WTC11 (cell line): ENCODE results near the gene GABRG2. TPM values are rescaled to one million over a fixed set of nuclear protein-coding genes. Genes with fewer than 3 reads are reported as not detected.
A peak's percentile ranks its signal among the peaks of the same experiment; 100 is the strongest.

Experiments used
- ATAC-seq: fragments of 200-7000 bp; cut with Tn5 transposase; 2 replicates; pipeline ENCODE4 v1.10.0; 2021; ENCODE audit warnings: mild to moderate bottlenecking, moderate library complexity
- CTCF ChIA-PET: fragments of 300-600 bp; sonication (Branson Sonifier 250); formaldehyde crosslinking; loops from one replicate; lab custom pipeline; 2021; ENCODE audit warnings: antibody characterized with exemption; lab: Charles Lee
- POLR2A ChIA-PET: fragments of 350-600 bp; sonication (Branson Sonifier 250); formaldehyde crosslinking; loops from one replicate; lab custom pipeline; 2021; ENCODE audit warnings: antibody characterized with exemption; lab: Charles Lee
- DNase-seq: peaks from one replicate; pipeline ENCODE4 v3.0.0; 2021; ENCODE audit warnings: low spot score
- H3K27ac Mint-ChIP-seq: 2 replicates; pipeline ENCODE4 v1.8.0; 2021; ENCODE audit warnings: mixed read lengths
- H3K27me3 Mint-ChIP-seq: 2 replicates; pipeline ENCODE4 v1.8.0; 2021; ENCODE audit warnings: low read depth, mild to moderate bottlenecking, moderate library complexity, mixed read lengths
- H3K36me3 Mint-ChIP-seq: 2 replicates; pipeline ENCODE4 v1.8.0; 2021; ENCODE audit warnings: mixed read lengths
- H3K4me1 Mint-ChIP-seq: 2 replicates; pipeline ENCODE4 v1.8.0; 2022; ENCODE audit warnings: mixed read lengths
- H3K4me3 Mint-ChIP-seq: 2 replicates; pipeline ENCODE4 v1.8.0; 2021; ENCODE audit warnings: mild to moderate bottlenecking, moderate library complexity, mixed read lengths
- H3K9me3 Mint-ChIP-seq: 2 replicates; pipeline ENCODE4 v1.8.0; 2021; ENCODE audit warnings: mixed read lengths
- AR ChIP-seq: fragments of 250-450 bp; sonication (Bioruptor Pico); IDR thresholded peaks from 2 replicates; pipeline ENCODE4 v1.9.0; 2021; ENCODE audit warnings: mild to moderate bottlenecking
- CREM ChIP-seq: sonication (generic); formaldehyde crosslinking; IDR thresholded peaks from 2 replicates; pipeline ENCODE4 v1.8.1; 2022; ENCODE audit warnings: mild to moderate bottlenecking, missing genetic modification reagents, moderate library complexity
- E2F4 ChIP-seq: sonication (generic); formaldehyde crosslinking; IDR thresholded peaks from 2 replicates; pipeline ENCODE4 v1.8.1; 2022; ENCODE audit warnings: low read depth, mild to moderate bottlenecking, moderate library complexity, missing genetic modification reagents, borderline replicate concordance
- E2F5 ChIP-seq: sonication (generic); formaldehyde crosslinking; IDR thresholded peaks from 2 replicates; pipeline ENCODE4 v1.8.1; 2022; ENCODE audit warnings: mild to moderate bottlenecking, moderate library complexity, missing genetic modification reagents
- ESRRA ChIP-seq: sonication (generic); formaldehyde crosslinking; IDR thresholded peaks from 2 replicates; pipeline ENCODE4 v1.8.1; 2022; ENCODE audit warnings: mild to moderate bottlenecking, missing genetic modification reagents, borderline replicate concordance
- ETV6 ChIP-seq: sonication (generic); formaldehyde crosslinking; IDR thresholded peaks from 2 replicates; pipeline ENCODE4 v1.8.1; 2022; ENCODE audit warnings: mild to moderate bottlenecking, missing genetic modification reagents
- FOXJ3 ChIP-seq: sonication (generic); formaldehyde crosslinking; IDR thresholded peaks from 2 replicates; pipeline ENCODE4 v1.9.0; 2021; ENCODE audit warnings: missing genetic modification reagents, mild to moderate bottlenecking, borderline replicate concordance
- GABPB1 ChIP-seq: sonication (generic); formaldehyde crosslinking; IDR thresholded peaks from 2 replicates; pipeline ENCODE4 v1.8.1; 2023; ENCODE audit warnings: mild to moderate bottlenecking, missing genetic modification reagents
- IRF1 ChIP-seq: sonication (generic); formaldehyde crosslinking; IDR thresholded peaks from 2 replicates; pipeline ENCODE4 v1.8.0; 2023; ENCODE audit warnings: missing genetic modification reagents
- MXD4 ChIP-seq: fragments of 250-450 bp; sonication (Bioruptor Pico); IDR thresholded peaks from 2 replicates; pipeline ENCODE4 v1.8.0; 2021; ENCODE audit warnings: mild to moderate bottlenecking, moderate library complexity, borderline replicate concordance
- NFATC4 ChIP-seq: fragments of 250-450 bp; sonication (Bioruptor Pico); IDR thresholded peaks from 2 replicates; pipeline ENCODE4 v1.9.0; 2021; ENCODE audit warnings: mild to moderate bottlenecking
- NR1H2 ChIP-seq: sonication (generic); formaldehyde crosslinking; IDR thresholded peaks from 2 replicates; pipeline ENCODE4 v1.9.0; 2021; ENCODE audit warnings: mild to moderate bottlenecking, moderate library complexity, missing genetic modification reagents
- SMAD3 ChIP-seq: sonication (generic); formaldehyde crosslinking; IDR thresholded peaks from 2 replicates; pipeline ENCODE4 v1.8.0; 2022; ENCODE audit warnings: missing genetic modification reagents, mild to moderate bottlenecking, borderline replicate concordance
- SP1 ChIP-seq: sonication (generic); formaldehyde crosslinking; conservative IDR thresholded peaks from 2 replicates; pipeline ENCODE4 v1.8.1; 2022; ENCODE audit warnings: missing genetic modification reagents
- TEAD1 ChIP-seq: sonication (generic); formaldehyde crosslinking; IDR thresholded peaks from 2 replicates; pipeline ENCODE4 v1.8.0; 2022; ENCODE audit warnings: mild to moderate bottlenecking, missing genetic modification reagents
- ZNF317 ChIP-seq: sonication (generic); formaldehyde crosslinking; IDR thresholded peaks from 2 replicates; pipeline ENCODE4 v1.8.1; 2023; ENCODE audit warnings: low read depth, mild to moderate bottlenecking, moderate library complexity, missing genetic modification reagents, borderline replicate concordance
- ZNF396 ChIP-seq: fragments of 250-450 bp; sonication (Bioruptor Pico); IDR thresholded peaks from 2 replicates; pipeline ENCODE4 v1.8.0; 2021; ENCODE audit warnings: mild to moderate bottlenecking, moderate library complexity, borderline replicate concordance
- ZNF423 ChIP-seq: fragments of 250-450 bp; sonication (Bioruptor Pico); IDR thresholded peaks from 2 replicates; pipeline ENCODE4 v2.1.2; 2022; ENCODE audit warnings: mild to moderate bottlenecking, moderate library complexity
- ZNF671 ChIP-seq: fragments of 250-450 bp; sonication (Bioruptor Pico); IDR thresholded peaks from 2 replicates; pipeline ENCODE4 v1.8.0; 2021; ENCODE audit warnings: mild to moderate bottlenecking
- total RNA-seq: library from RNA; stranded (reverse); gene quantifications from 3 replicates; pipeline ENCODE4 v1.2.3, GENCODE V29; 2021
- TF ChIP-seq, protein P1 (sequence below): fragments of 250-450 bp; sonication (Bioruptor Pico); IDR thresholded peaks from 2 replicates; pipeline ENCODE4 v2.1.2; 2022; ENCODE audit warnings: mild to moderate bottlenecking, moderate library complexity
- TF ChIP-seq, protein P2 (sequence below): sonication (generic); formaldehyde crosslinking; conservative IDR thresholded peaks from 2 replicates; pipeline ENCODE4 v1.8.1; 2022; ENCODE audit warnings: mild to moderate bottlenecking, missing genetic modification reagents
- TF ChIP-seq, protein P3 (sequence below): fragments of 250-450 bp; sonication (Bioruptor Pico); IDR thresholded peaks from 2 replicates; pipeline ENCODE4 v1.8.0; 2021; ENCODE audit warnings: mild to moderate bottlenecking

GABRG2 gene
- total RNA-seq, 1 experiment from 2014 or later: 4.0 TPM

- ATAC-seq (peak; percentile 98), DNase-seq (peak; percentile 32)
- Mint-ChIP-seq H3K9me3 (peaks cover 4% of the 10 kb centered on the region; the same call in 1 of the 2 replicates), H3K4me1 (peaks cover 50% of the 10 kb centered on the region), H3K4me3 (no peak overlapping the region), H3K27ac (peak overlapping the region; percentile 76), H3K36me3 (no peaks in the 10 kb centered on the region), H3K27me3 (no peaks in the 10 kb centered on the region)
- 0 out of 2 replicates have a peak, but pooled peaks have one; percentile 22 for TF ChIP-seq CREM (CRISPR knock-in tag)
- no peak for TF ChIP-seq IRF1 (CRISPR knock-in tag)
- peak; percentile 55; the same call in 1 of the 2 replicates for TF ChIP-seq ETV6 (CRISPR knock-in tag)
- TF ChIP-seq TEAD1 (CRISPR knock-in tag): peak; percentile 46; the same call in 1 of the 2 replicates
- TF ChIP-seq, protein P1, sequence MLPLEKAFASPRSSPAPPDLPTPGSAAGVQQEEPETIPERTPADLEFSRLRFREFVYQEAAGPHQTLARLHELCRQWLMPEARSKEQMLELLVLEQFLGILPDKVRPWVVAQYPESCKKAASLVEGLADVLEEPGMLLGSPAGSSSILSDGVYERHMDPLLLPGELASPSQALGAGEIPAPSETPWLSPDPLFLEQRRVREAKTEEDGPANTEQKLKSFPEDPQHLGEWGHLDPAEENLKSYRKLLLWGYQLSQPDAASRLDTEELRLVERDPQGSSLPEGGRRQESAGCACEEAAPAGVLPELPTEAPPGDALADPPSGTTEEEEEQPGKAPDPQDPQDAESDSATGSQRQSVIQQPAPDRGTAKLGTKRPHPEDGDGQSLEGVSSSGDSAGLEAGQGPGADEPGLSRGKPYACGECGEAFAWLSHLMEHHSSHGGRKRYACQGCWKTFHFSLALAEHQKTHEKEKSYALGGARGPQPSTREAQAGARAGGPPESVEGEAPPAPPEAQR: no peak
- TF ChIP-seq ZNF396 (CRISPR knock-in tag): no peak
- TF ChIP-seq SP1 (CRISPR knock-in tag): 0 out of 2 replicates have a peak, but pooled peaks have one; percentile 5
- TF ChIP-seq, protein P2, sequence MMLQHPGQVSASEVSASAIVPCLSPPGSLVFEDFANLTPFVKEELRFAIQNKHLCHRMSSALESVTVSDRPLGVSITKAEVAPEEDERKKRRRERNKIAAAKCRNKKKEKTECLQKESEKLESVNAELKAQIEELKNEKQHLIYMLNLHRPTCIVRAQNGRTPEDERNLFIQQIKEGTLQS: no peak
- no peak for TF ChIP-seq AR (CRISPR knock-in tag)
- no peak for TF ChIP-seq NR1H2 (CRISPR knock-in tag)
- ChIA-PET POLR2A (no interaction called here), CTCF (interaction anchor here (0.7 to 1.5 kb wide), 2 partner anchors 81 to 161 kb away, joined by 4 to 9 read pairs; no protein-coding TSS in a partner anchor)
These were observed 60.5 kb downstream of the GABRG2 start for GRCh38 chr5:162128117-162128516.

DNA sequence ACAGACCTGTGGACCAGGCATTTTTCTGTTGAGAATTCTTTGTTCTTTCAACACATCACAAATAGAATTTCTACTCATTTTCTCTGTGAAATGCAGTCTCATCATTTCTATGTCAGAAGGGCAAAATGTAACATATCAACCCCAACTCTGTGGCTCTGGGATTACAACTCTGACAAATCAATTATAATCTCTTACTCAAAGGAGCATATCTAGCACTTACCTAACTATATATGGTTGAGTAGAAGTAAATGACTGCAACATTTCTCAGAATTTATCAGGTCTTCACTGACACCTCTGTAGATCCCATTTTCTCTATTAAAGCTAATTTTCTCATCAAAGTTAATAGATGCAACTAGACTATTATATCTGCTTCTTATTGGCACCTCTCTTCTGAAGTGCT is 64.8 kb downstream of the GABRG2 start:
- no peak for DNase-seq
- Mint-ChIP-seq H3K27me3 (no peaks in the 10 kb centered on the region), H3K36me3 (no peaks in the 10 kb centered on the region), H3K4me3 (no peak overlapping the region), H3K9me3 (no peaks in the 10 kb centered on the region), H3K4me1 (peaks cover 30% of the 10 kb centered on the region), H3K27ac (no peak overlapping the region)
- ChIA-PET POLR2A (no interaction called here), CTCF (no interaction called here)
- TF ChIP-seq NR1H2 (CRISPR knock-in tag): no peak
- TF ChIP-seq E2F5 (CRISPR knock-in tag): no peak
- TF ChIP-seq ZNF317 (CRISPR knock-in tag): no peak
- no peak for TF ChIP-seq MXD4
- no peak for ATAC-seq

- ChIA-PET POLR2A (no interaction called here), CTCF (no interaction called here)
- Mint-ChIP-seq H3K36me3 (no peaks in the 10 kb centered on the region), H3K27me3 (no peaks in the 10 kb centered on the region), H3K9me3 (peaks cover 13% of the 10 kb centered on the region), H3K4me1 (no peaks in the 10 kb centered on the region), H3K4me3 (no peak overlapping the region), H3K27ac (no peak overlapping the region)
- DNase-seq: no peak
- no peak for ATAC-seq
- TF ChIP-seq E2F4 (CRISPR knock-in tag) (no peak), FOXJ3 (CRISPR knock-in tag) (no peak), ETV6 (CRISPR knock-in tag) (no peak), GABPB1 (CRISPR knock-in tag) (no peak), SMAD3 (CRISPR knock-in tag) (no peak), MXD4 (no peak), ESRRA (CRISPR knock-in tag) (no peak), ZNF423 (CRISPR knock-in tag) (no peak), ZNF671 (no peak), NFATC4 (no peak), TEAD1 (CRISPR knock-in tag) (no peak)
- TF ChIP-seq, protein P3, sequence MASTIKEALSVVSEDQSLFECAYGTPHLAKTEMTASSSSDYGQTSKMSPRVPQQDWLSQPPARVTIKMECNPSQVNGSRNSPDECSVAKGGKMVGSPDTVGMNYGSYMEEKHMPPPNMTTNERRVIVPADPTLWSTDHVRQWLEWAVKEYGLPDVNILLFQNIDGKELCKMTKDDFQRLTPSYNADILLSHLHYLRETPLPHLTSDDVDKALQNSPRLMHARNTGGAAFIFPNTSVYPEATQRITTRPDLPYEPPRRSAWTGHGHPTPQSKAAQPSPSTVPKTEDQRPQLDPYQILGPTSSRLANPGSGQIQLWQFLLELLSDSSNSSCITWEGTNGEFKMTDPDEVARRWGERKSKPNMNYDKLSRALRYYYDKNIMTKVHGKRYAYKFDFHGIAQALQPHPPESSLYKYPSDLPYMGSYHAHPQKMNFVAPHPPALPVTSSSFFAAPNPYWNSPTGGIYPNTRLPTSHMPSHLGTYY (CRISPR knock-in tag): no peak
- TF ChIP-seq, protein P1: no peak
These were observed 71.6 kb downstream of the GABRG2 start for GRCh38 chr5:162139190-162139589.
